IgD-negative memory B cell (primary cell): Measurements from ENCODE around the gene SMAD6. TPM values are rescaled to one million over a fixed set of nuclear protein-coding genes. Genes with fewer than 3 reads are reported as not detected.

Experiments used
- H3K27ac Mint-ChIP-seq, 3 donors: one replicate each; pipeline ENCODE4 v1.8.0; 2020 to 2022; ENCODE audit warnings: mild to moderate bottlenecking in 3 of 3, mixed read lengths in 3 of 3, moderate library complexity in 1 of 3
- H3K27me3 Mint-ChIP-seq: one replicate; pipeline ENCODE4 v1.8.0; 2021; ENCODE audit warnings: mixed read lengths
- H3K36me3 Mint-ChIP-seq: one replicate; pipeline ENCODE4 v1.8.0; 2020; ENCODE audit warnings: mild to moderate bottlenecking, mixed read lengths
- H3K4me1 Mint-ChIP-seq, 3 donors: one replicate each; pipeline ENCODE4 v1.8.0; 2020 to 2022; ENCODE audit warnings: mixed read lengths in 3 of 3, mild to moderate bottlenecking in 1 of 3
- H3K4me3 Mint-ChIP-seq, 4 donors: one replicate each; pipeline ENCODE4 v1.8.0; 2020 to 2022; ENCODE audit warnings: mild to moderate bottlenecking in 4 of 4, mixed read lengths in 4 of 4, moderate library complexity in 3 of 4
- H3K9me3 Mint-ChIP-seq, 3 donors: one replicate each; pipeline ENCODE4 v1.8.0; 2020 to 2021; ENCODE audit warnings: mixed read lengths in 3 of 3, mild to moderate bottlenecking in 1 of 3
- polyA plus RNA-seq: library from polyadenylated mRNA; unstranded; fragments of 300-500 nt; fragmentation: Illumina TruSeq; gene quantifications from one replicate; pipeline ENCODE4 v1.2.3, GENCODE V29; 2021

Gene SMAD6
- not detected for polyA plus RNA-seq

DNA sequence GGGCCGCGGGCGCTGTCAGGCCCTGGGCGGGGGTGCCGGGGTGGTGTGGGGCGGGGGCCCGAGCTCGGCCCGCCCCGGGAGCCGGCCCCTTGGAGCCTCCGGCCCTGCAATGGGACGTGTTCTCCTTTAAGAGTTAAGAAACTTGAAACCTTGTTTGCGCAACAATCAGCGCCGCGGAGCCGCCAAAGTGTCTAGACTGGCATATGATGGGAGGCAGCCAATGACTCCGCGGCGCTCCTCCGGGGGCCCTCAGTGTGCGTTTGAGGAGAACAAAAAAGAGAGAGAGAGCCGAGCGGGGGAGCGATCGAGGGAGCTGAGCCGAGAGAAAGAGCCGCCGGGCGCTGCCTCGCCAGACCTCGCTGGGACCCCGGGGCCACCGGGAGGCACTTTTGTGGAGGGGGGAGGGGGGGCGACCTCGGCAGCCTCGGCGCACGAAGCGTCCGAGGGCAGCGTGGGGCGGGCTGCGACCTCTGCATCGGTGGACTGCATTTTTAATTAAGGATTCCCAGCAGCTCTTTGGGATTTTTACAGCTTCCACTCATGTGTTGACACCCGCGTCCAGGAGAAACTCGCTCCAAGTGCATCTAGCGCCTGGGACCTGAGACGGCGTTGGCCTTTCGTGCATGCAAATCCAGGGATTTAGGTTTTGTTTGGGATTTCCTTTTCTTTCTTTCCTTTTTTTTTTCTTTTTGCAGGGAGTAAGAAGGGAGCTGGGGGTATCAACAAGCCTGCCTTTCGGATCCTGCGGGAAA, at the start of gene SMAD6:
TSS of gene SMAD6 (plus strand) at position 202 of the 752 bp plus-strand sequence. CDS start 1,023 bp downstream, outside the sequence.
- H3K4me1 Mint-ChIP-seq = peaks cover 7 to 14% (median 11%) of the 10 kb centered on the region in 3 donors
- peak within 1 kb of the TSS; percentile 89 to 98 (median 94) for H3K4me3 Mint-ChIP-seq
- H3K27ac Mint-ChIP-seq = peak within 1 kb of the TSS in 2 of 3 donors; percentile 76 to 86
- H3K36me3 Mint-ChIP-seq = peaks cover 1% of the 10 kb centered on the region
- no peaks in the 10 kb centered on the region for H3K9me3 Mint-ChIP-seq
- peaks cover 17% of the 10 kb centered on the region for H3K27me3 Mint-ChIP-seq

DNA sequence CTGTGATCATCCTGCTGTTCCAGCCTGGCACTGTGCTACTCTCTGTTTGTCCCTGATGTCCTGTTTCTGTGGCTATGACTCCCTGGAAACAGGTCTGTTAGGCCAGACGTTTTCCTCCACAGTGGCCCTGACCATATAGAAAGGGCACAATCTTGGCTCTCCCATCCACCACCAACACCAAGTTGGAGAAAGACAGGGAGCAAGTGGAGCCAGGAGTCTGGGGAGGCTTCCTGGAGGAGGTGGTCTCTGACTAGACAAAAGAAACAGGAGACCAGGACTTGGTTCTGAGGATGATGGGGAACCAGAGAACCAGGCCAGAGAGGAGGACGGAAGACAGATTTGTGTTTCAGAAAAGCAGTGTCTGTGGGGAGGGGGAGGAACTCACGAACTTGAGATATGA, 49.2 kb upstream of the SMAD6 start:
- Mint-ChIP-seq H3K27me3 (peaks cover 18% of the 10 kb centered on the region), H3K4me3 (no peak overlapping the region), H3K36me3 (no peaks in the 10 kb centered on the region), H3K9me3 (no peaks in the 10 kb centered on the region), H3K4me1 (peaks cover 0 to 4% (median 1%) of the 10 kb centered on the region in 3 donors), H3K27ac (no peak overlapping the region)

DNA sequence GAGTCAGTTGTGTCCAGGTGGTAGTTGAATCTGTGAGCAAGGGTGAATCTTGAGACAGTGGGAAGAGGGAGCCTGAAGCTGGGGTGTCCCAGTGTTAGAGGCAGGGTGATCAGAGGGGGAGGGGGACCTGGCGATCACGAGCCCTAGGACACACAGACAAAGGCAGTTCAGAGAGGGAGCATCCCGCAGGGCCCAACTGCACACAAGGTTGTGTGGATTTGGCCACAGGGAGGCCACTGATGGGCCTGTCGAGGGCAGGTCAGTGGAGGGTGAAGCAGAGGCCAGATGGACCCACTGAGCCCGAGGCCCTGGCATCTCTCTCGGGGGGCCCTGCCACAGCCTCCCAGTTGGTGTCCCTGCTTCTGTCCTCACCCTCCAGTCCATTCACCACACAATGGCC, 48.6 kb upstream of the SMAD6 start:
- no peaks in the 10 kb centered on the region for H3K9me3 Mint-ChIP-seq
- H3K27me3 Mint-ChIP-seq = peaks cover 18% of the 10 kb centered on the region
- H3K4me1 Mint-ChIP-seq = peaks cover 0 to 4% (median 1%) of the 10 kb centered on the region in 3 donors
- H3K36me3 Mint-ChIP-seq = no peaks in the 10 kb centered on the region
- H3K4me3 Mint-ChIP-seq = peak overlapping the region in 1 of 4 donors; percentile 76
- H3K27ac Mint-ChIP-seq = no peak overlapping the region

DNA sequence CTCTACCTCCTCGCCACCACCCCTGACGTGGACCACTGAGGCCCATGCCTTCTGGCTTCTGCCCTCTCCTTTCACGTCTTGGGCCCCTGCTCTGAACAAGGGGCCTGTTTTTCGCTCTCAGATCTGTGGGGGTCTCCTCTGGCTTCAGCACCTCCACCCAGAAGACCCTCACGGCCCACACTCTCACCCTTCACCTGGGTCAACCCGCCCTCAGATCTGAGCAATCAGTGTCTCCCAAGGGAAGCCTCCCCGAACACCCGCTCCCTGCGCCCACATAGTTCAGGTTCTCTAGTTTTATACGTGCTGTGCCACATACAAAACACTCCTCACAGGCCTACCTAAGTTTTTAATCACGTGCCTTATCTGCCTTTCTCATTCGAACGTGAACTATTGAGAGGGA, 48.2 kb upstream of the SMAD6 start:
- Mint-ChIP-seq H3K36me3 (no peaks in the 10 kb centered on the region), H3K9me3 (no peaks in the 10 kb centered on the region), H3K4me3 (peak overlapping the region in 2 of 4 donors; percentile 2 to 59), H3K27ac (no peak overlapping the region), H3K27me3 (peaks cover 18% of the 10 kb centered on the region), H3K4me1 (peaks cover 0 to 4% (median 1%) of the 10 kb centered on the region in 3 donors)

DNA sequence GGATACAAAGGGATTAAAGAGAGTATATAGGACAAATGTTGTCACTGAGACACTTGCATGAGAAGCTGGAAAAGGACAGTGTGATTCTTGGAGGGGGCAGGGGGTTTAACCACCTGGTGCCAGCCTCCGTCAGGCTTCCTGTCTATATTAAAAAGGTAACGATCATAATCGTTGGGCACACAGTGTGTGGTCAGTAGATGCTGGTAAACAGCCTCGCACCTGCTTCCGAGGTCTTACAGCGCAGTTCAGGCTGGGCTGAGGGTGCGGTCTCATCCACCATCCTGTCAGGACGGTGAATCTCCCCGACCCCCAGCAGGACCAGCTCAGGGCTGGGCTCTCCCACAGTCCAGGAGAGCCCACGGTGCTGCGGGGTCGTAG, 47.7 kb upstream of the SMAD6 start:
- Mint-ChIP-seq H3K36me3 (no peaks in the 10 kb centered on the region), H3K4me3 (peak overlapping the region in 2 of 4 donors; percentile 2 to 59), H3K27me3 (peaks cover 18% of the 10 kb centered on the region), H3K27ac (no peak overlapping the region), H3K9me3 (no peaks in the 10 kb centered on the region), H3K4me1 (peaks cover 0 to 4% (median 1%) of the 10 kb centered on the region in 3 donors)

DNA sequence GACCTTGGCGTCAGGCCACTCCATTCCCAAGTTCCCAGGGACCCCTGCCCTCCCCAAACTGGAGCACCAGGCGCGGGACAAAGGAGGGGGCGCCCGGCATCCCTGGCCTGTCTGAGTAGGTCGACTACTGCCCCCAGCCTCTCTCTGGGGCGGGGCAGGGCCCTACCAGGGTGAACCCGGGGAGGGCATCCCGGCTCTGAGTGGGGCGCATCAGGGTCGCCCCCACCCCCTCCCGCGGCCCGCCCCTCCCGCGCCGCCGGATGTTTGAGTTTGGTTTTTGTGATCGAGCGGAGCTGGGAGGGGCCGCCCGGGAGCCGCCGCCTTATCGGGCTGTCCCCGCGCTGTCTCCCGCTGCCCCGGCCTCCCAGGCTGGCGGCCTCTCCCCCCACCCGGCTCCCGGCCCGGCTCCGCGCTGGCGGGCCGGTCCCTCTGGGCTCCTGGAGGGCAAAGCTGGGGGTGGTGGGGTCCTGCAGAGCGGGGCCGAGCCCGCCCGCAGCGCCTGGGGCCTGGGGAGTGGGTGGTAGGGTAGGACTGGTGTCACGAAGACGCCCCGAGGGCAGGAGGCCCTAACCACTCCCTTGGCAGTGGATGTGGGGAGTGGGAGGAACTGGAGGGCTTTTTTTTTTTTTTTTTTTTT, 47.2 kb upstream of the SMAD6 start:
- Mint-ChIP-seq H3K27me3 (peaks cover 18% of the 10 kb centered on the region), H3K4me3 (peak overlapping the region in 2 of 4 donors; percentile 2 to 59), H3K27ac (peak overlapping the region in 1 of 3 donors; percentile 83), H3K9me3 (no peaks in the 10 kb centered on the region), H3K36me3 (no peaks in the 10 kb centered on the region), H3K4me1 (peaks cover 0 to 4% (median 1%) of the 10 kb centered on the region in 3 donors)

DNA sequence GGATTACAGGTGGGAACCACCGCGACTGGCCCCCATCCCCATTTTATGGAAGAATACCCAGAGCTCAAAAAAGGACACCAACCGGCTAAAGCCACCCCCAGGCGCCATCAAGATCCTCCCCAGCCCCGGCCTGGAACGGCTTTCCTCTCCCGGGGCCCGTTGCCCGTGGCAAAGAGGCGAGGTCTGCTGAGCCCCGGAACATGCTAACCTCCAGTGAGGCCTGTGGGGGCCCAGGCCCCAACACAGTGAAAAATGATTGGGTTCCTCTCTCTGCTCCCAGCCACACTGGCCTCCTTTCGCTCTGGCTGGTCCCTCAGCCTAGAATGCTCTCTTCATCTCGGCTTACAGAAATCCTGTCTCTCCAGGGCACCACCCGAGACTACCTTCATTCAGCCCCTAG, 46.5 kb upstream of the SMAD6 start:
- Mint-ChIP-seq H3K9me3 (no peaks in the 10 kb centered on the region), H3K4me3 (peak overlapping the region in 1 of 4 donors; percentile 35), H3K4me1 (peaks cover 0 to 4% (median 1%) of the 10 kb centered on the region in 3 donors), H3K36me3 (no peaks in the 10 kb centered on the region), H3K27me3 (peaks cover 18% of the 10 kb centered on the region), H3K27ac (peak overlapping the region in 1 of 3 donors; percentile 83)

DNA sequence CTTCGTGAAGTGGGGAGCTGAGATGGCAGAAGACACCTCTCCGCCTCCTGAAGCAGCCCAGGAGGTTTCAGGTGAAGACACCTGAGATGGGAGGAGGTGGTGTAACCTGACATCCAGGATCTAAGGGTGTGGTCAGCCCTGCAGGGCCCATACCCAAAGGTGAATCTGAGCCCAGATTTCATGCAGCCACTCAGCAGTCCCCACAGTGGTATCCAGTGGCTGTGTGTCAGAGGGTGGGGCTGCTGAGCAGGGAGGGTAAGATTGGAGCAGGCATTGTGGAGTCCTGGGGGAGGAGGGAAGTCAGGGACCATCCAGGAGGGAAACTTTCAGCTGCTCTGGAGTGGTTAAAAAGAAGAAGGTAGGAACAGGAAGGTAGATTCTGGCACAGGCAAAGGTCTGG, 46.0 kb upstream of the SMAD6 start:
- Mint-ChIP-seq H3K9me3 (no peaks in the 10 kb centered on the region), H3K27ac (no peak overlapping the region), H3K4me1 (peaks cover 0 to 4% (median 1%) of the 10 kb centered on the region in 3 donors), H3K4me3 (peak overlapping the region in 2 of 4 donors; percentile 5 to 78), H3K36me3 (no peaks in the 10 kb centered on the region), H3K27me3 (peaks cover 18% of the 10 kb centered on the region)

DNA sequence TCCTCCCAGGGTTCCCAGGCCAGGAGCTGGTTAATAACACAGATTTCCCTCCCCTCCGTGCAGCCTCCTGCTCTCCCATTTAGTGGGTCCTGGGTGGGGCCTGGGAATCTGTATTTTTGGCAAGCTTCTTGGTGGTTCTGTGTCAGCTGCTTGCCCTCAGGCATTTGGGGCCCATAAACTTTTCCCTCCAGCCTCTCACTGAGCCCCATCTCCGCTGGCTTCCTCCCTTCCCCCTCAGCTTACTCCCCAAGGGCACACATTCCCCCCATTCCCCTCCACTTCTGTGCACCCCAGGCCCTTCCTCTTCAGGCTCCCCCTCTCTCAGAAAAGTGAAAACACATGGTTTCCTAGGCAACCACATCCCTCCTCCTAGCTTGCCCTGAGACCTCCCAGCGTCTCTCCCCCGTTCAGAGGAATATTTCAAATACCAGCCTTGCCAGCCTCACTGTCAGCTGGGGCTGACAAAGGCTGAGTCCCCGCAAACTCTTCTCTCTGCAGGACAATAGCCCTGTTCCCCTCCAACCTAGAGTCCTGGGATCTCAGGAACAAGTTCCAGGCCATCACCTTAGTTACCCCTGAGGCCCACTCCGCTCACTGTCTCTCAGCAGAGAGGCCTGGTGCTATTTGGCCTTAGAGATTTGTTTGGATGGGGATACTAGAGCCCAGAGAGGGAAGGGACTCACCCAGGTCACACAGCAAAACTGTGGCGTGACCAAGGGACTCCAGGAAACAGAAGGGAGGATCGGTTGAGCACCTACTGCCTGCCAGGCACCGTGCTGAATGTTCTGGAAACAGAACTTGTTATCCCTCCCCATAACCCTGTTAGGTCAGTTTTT, 44.6 kb upstream of the SMAD6 start:
- peaks cover 16% of the 10 kb centered on the region for H3K27me3 Mint-ChIP-seq
- H3K27ac Mint-ChIP-seq = no peak overlapping the region
- H3K4me1 Mint-ChIP-seq = peaks cover 0 to 4% (median 1%) of the 10 kb centered on the region in 3 donors
- peak overlapping the region in 2 of 4 donors; percentile 14 for H3K4me3 Mint-ChIP-seq
- no peaks in the 10 kb centered on the region for H3K9me3 Mint-ChIP-seq
- no peaks in the 10 kb centered on the region for H3K36me3 Mint-ChIP-seq

DNA sequence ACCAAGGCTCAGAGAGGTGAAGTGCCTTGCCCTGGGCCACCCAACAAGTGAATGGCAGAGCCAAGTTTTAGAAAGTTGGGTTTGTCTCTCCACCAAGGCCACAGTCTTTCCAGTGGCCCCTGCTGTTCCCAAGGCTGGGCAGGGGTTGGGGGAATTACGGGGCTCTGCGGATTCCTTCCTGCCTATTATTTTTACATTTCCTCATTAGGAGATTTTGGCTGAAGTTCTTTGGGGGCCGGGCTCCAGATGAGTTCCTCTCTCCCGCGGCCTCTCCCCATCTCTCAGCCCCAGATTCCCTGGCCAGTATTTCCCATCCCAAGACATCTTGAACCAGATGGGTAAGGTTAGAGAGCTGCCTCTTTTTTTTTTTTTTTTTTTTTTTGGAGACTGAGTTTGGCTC, 44.0 kb upstream of the SMAD6 start:
- Mint-ChIP-seq H3K9me3 (no peaks in the 10 kb centered on the region), H3K4me3 (no peak overlapping the region), H3K4me1 (peaks cover 0 to 4% (median under 1%) of the 10 kb centered on the region in 3 donors), H3K36me3 (no peaks in the 10 kb centered on the region), H3K27me3 (peaks cover 16% of the 10 kb centered on the region), H3K27ac (no peak overlapping the region)

DNA sequence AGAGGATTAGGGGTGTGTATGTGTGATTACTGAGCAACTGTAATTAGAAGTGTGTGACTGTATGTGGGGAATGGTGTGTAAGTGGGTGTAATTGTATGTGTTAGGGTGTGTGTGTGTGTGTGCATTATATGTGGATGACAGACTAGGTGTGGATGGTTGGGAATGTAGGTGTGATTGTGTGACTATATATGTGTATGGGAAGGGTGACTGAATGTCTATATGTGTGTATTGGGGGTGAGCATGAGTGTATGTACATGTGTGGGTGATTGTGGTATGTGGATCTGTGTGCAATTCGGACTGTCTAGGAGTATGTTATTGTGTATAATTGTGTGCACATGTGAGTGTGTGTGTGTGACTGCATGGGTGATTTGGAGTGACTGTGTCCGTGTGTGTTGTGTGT, 43.2 kb upstream of the SMAD6 start:
- Mint-ChIP-seq H3K36me3 (no peaks in the 10 kb centered on the region), H3K4me1 (peaks cover 0 to 4% (median 0%) of the 10 kb centered on the region in 3 donors), H3K27me3 (peaks cover 12% of the 10 kb centered on the region), H3K4me3 (no peak overlapping the region), H3K27ac (peak overlapping the region in 1 of 3 donors; percentile 0), H3K9me3 (no peaks in the 10 kb centered on the region)

DNA sequence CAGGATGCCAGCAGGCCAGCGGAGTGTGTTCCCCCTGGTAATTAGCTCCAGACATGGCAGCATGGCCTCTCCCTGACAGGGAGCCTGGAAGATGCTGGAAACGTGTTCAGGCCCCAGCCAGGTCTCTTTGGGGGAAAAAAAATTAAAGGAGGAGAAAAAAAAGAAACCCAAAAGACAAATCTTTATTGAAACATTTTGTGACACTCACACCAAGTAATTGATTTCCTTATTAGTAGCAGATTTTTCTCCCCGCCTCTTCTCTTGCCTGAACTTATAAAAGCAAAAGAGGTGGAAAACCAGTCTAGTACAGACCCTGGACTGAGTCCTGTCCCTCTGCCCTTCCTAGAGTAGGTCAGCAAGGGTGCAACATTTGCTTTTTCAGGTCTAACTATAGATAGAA, 42.7 kb upstream of the SMAD6 start:
- peaks cover 1% of the 10 kb centered on the region for H3K36me3 Mint-ChIP-seq
- peaks cover 7% of the 10 kb centered on the region for H3K27me3 Mint-ChIP-seq
- no peak overlapping the region for H3K4me3 Mint-ChIP-seq
- no peaks in the 10 kb centered on the region for H3K4me1 Mint-ChIP-seq
- no peak overlapping the region for H3K27ac Mint-ChIP-seq
- no peaks in the 10 kb centered on the region for H3K9me3 Mint-ChIP-seq

DNA sequence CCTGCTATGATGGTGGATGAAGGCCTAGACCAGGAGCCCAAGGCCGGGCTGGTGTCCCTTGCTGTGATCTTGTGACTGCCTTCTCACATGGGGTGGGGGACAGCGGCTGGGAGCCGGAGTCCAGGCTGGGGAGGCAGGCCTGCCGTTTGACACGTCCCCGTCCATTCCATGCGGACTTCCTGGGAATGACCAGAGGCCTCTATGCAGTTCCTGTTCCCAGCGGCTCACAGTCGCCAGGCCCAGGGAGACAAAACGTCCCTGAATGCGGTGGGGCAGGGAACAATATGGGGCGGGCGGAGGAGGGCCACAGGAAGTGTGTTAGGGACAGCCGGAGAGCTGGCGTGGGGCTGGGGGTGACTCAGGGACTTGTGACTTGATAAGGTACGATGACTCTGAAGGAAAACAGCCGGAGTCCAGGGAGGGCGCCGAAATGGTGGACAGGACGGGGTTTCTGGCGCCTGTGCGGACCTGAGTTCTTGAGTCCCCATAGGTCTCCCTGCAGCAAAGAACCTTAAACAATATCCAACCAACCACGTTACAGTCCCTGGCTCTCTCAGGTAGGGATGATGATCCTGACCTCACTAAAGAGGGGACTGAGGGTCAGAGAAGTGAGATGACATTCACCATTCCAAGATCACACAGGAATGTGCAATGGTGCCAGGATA, 40.5 kb upstream of the SMAD6 start:
- Mint-ChIP-seq H3K36me3 (peaks cover 1% of the 10 kb centered on the region), H3K9me3 (no peaks in the 10 kb centered on the region), H3K27me3 (no peaks in the 10 kb centered on the region)

DNA sequence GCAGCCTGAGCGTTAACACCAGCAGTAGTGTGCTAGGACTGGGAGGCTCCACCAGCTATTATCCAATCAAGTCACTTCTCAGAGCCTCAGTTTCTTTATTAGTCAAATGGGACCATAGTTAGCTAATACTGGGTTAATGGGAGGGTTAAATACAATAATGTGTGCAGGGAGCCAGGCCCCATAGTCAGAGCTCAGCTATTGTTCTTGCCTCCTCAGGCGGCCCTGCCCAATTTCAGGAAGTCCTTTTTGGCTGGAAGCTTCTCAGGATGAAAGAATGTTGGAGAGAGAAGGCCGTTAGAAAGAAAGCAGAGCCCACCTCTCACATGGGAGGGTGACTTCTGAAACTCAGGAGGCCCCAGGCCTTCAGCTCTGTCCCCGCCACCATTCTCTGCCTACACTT, 39.5 kb upstream of the SMAD6 start:
- H3K36me3 Mint-ChIP-seq = peaks cover 1% of the 10 kb centered on the region
- H3K9me3 Mint-ChIP-seq = no peaks in the 10 kb centered on the region
- H3K4me1 Mint-ChIP-seq = no peaks in the 10 kb centered on the region
- H3K4me3 Mint-ChIP-seq = no peak overlapping the region
- peaks cover 3% of the 10 kb centered on the region for H3K27me3 Mint-ChIP-seq
- peak overlapping the region in 1 of 3 donors; percentile 39 for H3K27ac Mint-ChIP-seq

More for the DNA sequence above, 40.5 kb upstream of the SMAD6 start:
- Mint-ChIP-seq H3K4me3 (no peak overlapping the region), H3K4me1 (no peaks in the 10 kb centered on the region), H3K27ac (no peak overlapping the region)
